ENCODE results near the gene UNC13C.

- TF ChIP-seq, protein P1, sequence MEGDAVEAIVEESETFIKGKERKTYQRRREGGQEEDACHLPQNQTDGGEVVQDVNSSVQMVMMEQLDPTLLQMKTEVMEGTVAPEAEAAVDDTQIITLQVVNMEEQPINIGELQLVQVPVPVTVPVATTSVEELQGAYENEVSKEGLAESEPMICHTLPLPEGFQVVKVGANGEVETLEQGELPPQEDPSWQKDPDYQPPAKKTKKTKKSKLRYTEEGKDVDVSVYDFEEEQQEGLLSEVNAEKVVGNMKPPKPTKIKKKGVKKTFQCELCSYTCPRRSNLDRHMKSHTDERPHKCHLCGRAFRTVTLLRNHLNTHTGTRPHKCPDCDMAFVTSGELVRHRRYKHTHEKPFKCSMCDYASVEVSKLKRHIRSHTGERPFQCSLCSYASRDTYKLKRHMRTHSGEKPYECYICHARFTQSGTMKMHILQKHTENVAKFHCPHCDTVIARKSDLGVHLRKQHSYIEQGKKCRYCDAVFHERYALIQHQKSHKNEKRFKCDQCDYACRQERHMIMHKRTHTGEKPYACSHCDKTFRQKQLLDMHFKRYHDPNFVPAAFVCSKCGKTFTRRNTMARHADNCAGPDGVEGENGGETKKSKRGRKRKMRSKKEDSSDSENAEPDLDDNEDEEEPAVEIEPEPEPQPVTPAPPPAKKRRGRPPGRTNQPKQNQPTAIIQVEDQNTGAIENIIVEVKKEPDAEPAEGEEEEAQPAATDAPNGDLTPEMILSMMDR (IDR thresholded peaks at IDR 0.05; ENCODE audit: low read depth, low read length, poor library complexity, severe bottlenecking), result no peak
- TF ChIP-seq EZH2phosphoT487 (IDR thresholded peaks at IDR 0.05; ENCODE audit: borderline replicate concordance, low read length), result no peak
Measured at GRCh38 chr15:53985562-53985961, 7.3 kb downstream of the UNC13C start.
